Left lung (tissue), 14 donors: Measurements from ENCODE around the gene POMZP3. TPM values are rescaled to one million over a fixed set of nuclear protein-coding genes. Genes with fewer than 3 reads are reported as not detected.
"Not testable (repeated sequence)": the region's sequence is repeated elsewhere in the genome, so short reads cannot be mapped to it uniquely, and the experiment has no call there.

Experiments
- ATAC-seq: fragments of 200-7000 bp; cut with Tn5 transposase; one replicate; pipeline ENCODE4 v1.9.1; 2020; ENCODE audit warnings: moderate library complexity
- DNase-seq, 4 donors: peaks; one replicate each; pipeline ENCODE4 v3.0.0-alpha.2; 2013 to 2020
- H3K27ac ChIP-seq, 2 donors: fragments of 200-600 bp; sonication (generic) in 1 of 2; one replicate each; pipeline versions ENCODE4 v1.5.0 to v1.8.0; 2020 to 2021
- H3K27me3 ChIP-seq, 2 donors: fragments of 200-600 bp; sonication (generic) in 1 of 2; one replicate each; pipeline versions ENCODE4 v1.5.0 to v1.8.0; 2020 to 2021
- H3K36me3 ChIP-seq, 2 donors: fragments of 200-600 bp; sonication (generic) in 1 of 2; one replicate each; pipeline versions ENCODE4 v1.5.0 to v1.8.0; 2020 to 2021
- H3K4me1 ChIP-seq, 2 donors: fragments of 200-600 bp; one replicate each; pipeline ENCODE4 v1.8.0; 2021
- H3K4me3 ChIP-seq, 2 donors: fragments of 200-600 bp; sonication (generic) in 1 of 2; one replicate each; pipeline versions ENCODE4 v1.5.0 to v1.8.0; 2020 to 2021; ENCODE audit warnings: mild to moderate bottlenecking in 1 of 2
- H3K9me3 ChIP-seq, 2 donors: fragments of 200-600 bp; sonication (generic) in 1 of 2; one replicate each; pipeline versions ENCODE4 v1.5.0 to v1.8.0; 2020 to 2021
- intact Hi-C, 2 donors: fragments of 100-400 bp; cut with DNase I; formaldehyde crosslinking; loops; one replicate each; pipeline versions ENCODE4 v1.11.2 to v1.14.2; 2022
- long read RNA-seq, 12 donors: library from polyadenylated mRNA in 2 of 12; unstranded in 2 of 12; transcript quantifications; one replicate each; pipeline ENCODE4 v2.0.0 and lab custom pipeline, GENCODE V29; 2019 to 2026
- polyA plus RNA-seq, 6 donors: library from polyadenylated mRNA; unstranded; fragments of 120-200 nt; gene quantifications; one replicate each; pipeline ENCODE4 v1.2.1, GENCODE V29; 2013; ENCODE audit not compliant: insufficient read length in 6 of 6
- total RNA-seq, 2 donors: library from RNA; stranded (reverse); fragmentation: NEBNext Ultra II Directional; extraction: Animal tissue kit (Norgen Biotek cat#: 25700); gene quantifications; one replicate each; pipeline ENCODE4 v1.2.1, GENCODE V29; 2021
- TF ChIP-seq, protein P1 (sequence below), 2 donors: fragments of 200-600 bp; sonication (generic) in 1 of 2; IDR thresholded peaks; one replicate each; pipeline versions ENCODE4 v1.5.0 to v1.8.0; 2021; ENCODE audit warnings: antibody characterized with exemption in 2 of 2
- donor health status: DM: no; HTN: yes; CAD: no.
- donor health status: DM: no; HTN: no; CAD: no.

POMZP3 gene
- total RNA-seq (10 to 100 TPM; 17.5 to 20.9 TPM), polyA plus RNA-seq (10 to 100 TPM; 13.3 to 26.1 (median 19.5) TPM)
- long read RNA-seq, donor 1, partial matches to known transcripts: 5 of 7 reads
- long read RNA-seq, donor 1, other reads (novel, unspliced or antisense): 0 of 7 reads
- long read RNA-seq, donor 2, transcript POMZP3-202 (7 exons, 1,490 nt): major isoform, 8 of 16 reads
- long read RNA-seq, donor 2, partial matches to known transcripts: 6 of 16 reads
- long read RNA-seq, donor 2, other reads (novel, unspliced or antisense): 0 of 16 reads
- long read RNA-seq, donor 3, transcript POMZP3-202 (7 exons, 1,490 nt): major isoform, 7 of 12 reads
- long read RNA-seq, donor 3, partial matches to known transcripts: 5 of 12 reads
- long read RNA-seq, donor 3, other reads (novel, unspliced or antisense): 0 of 12 reads
- long read RNA-seq, donor 4, partial matches to known transcripts: 4 of 7 reads
- long read RNA-seq, donor 4, other reads (novel, unspliced or antisense): 2 of 7 reads
- long read RNA-seq, donor 5, transcript POMZP3-202 (7 exons, 1,490 nt): major isoform, 5 of 10 reads
- long read RNA-seq, donor 5, partial matches to known transcripts: 5 of 10 reads
- long read RNA-seq, donor 5, other reads (novel, unspliced or antisense): 0 of 10 reads
- long read RNA-seq, donor 6, partial matches to known transcripts: 0 of 2 reads
- long read RNA-seq, donor 6, other reads (novel, unspliced or antisense): 0 of 2 reads
- long read RNA-seq, donor 7, partial matches to known transcripts: 0 of 2 reads
- long read RNA-seq, donor 7, other reads (novel, unspliced or antisense): 0 of 2 reads
- long read RNA-seq, donor 8, transcript POMZP3-202 (7 exons, 1,490 nt): major isoform, 9 of 10 reads
- long read RNA-seq, donor 8, partial matches to known transcripts: 0 of 10 reads
- long read RNA-seq, donor 8, other reads (novel, unspliced or antisense): 0 of 10 reads
- long read RNA-seq, donor 9: 0 reads
- long read RNA-seq, donor 10, partial matches to known transcripts: 3 of 4 reads
- long read RNA-seq, donor 10, other reads (novel, unspliced or antisense): 0 of 4 reads
- long read RNA-seq, donor 11, transcript POMZP3-202 (7 exons, 1,490 nt): major isoform, 7 of 29 reads
- long read RNA-seq, donor 11, partial matches to known transcripts: 22 of 29 reads
- long read RNA-seq, donor 11, other reads (novel, unspliced or antisense): 0 of 29 reads
- long read RNA-seq, donor 12, partial matches to known transcripts: 0 of 1 reads
- long read RNA-seq, donor 12, other reads (novel, unspliced or antisense): 0 of 1 reads

DNA sequence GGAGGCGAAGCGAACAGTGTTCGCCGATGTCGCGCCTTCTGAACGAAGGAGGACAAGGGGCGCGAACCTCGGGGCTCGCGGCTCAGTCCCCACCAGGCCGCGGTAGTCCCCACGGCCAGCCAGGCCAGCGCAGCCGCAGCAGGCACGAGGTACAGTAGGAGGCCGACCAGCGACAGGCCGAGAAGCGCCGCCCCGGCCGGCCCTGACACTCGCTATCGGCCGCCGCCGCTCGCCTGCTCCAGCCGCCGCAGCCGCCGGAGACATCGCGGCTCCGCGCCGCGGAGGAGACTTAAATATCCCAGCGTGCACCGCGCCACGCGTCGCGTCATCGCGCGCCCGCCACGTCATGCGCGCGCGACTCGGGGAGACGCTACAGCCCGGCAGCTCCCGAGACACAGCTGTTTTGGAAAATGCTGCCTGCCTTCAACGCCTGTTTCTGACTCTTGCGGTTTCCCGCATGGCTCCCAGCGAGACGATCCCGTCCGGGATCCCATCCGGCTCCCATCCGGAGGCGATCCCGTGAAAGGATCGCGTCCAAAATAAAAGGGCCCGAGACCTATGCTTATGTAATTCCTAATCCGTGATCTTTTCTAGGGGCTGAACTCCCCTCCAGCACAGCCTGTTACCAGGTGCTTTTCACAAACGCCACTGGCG lies at the start of gene POMZP3:
Gene POMZP3 (minus strand): TSS at position 291 of the 654 bp plus-strand sequence. CDS start 1,215 bp downstream, outside the sequence.
- H3K4me3 ChIP-seq: peak within 1 kb of the TSS; percentile 44 to 52
- peak within 1 kb of the TSS; percentile 78 to 83 for H3K27ac ChIP-seq
- ATAC-seq (peak; percentile 98), DNase-seq (peak in 3 of 4 donors; percentile 33 to 73 (median 38))
- H3K9me3 ChIP-seq, H3K36me3 ChIP-seq, H3K4me1 ChIP-seq, intact Hi-C loops, H3K27me3 ChIP-seq: not testable (repeated sequence)

DNA sequence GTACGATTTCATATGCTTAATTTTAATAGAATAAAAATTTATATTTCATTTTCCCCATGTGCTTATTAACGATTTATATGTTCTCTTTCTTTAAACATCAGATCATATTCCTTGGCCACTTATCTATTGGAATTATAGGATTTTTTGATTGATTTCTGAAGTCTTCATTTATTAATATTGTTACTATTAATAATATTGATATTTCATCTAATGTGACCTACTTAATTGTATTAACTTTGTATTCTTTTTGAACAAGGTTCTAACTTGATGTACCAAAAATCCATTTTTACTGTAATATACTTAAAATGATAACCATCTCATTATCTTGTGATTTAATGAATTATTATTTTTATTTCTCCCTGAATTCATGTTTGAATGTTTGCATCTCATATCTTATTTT lies 48.7 kb upstream of the POMZP3 start:
- H3K27ac ChIP-seq, intact Hi-C loops, H3K4me3 ChIP-seq, H3K9me3 ChIP-seq, H3K4me1 ChIP-seq, DNase-seq, ATAC-seq, H3K36me3 ChIP-seq, H3K27me3 ChIP-seq: not testable (repeated sequence)

DNA sequence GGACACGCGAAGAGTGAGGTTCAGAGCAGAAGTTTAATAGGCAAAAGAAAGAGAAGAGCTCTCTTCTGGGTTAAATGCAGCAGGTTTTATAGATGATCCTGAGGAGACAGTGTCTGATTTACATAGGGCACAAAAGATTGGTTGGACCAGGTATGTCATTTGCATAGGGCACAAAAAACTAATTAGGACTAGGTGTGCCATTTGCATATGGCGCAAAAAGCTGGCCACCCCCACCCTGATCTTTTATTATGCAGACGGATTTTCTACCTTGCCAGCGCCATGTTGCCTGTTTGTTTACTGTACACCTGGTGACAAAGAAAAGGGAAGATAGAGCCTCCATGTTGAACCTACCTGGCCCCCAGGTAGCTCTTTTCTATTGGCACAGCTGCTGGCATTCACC lies 46.3 kb upstream of the POMZP3 start:
- ATAC-seq, intact Hi-C loops, H3K27ac ChIP-seq, H3K27me3 ChIP-seq, H3K4me1 ChIP-seq, H3K4me3 ChIP-seq, H3K9me3 ChIP-seq, DNase-seq, H3K36me3 ChIP-seq: not testable (repeated sequence)

DNA sequence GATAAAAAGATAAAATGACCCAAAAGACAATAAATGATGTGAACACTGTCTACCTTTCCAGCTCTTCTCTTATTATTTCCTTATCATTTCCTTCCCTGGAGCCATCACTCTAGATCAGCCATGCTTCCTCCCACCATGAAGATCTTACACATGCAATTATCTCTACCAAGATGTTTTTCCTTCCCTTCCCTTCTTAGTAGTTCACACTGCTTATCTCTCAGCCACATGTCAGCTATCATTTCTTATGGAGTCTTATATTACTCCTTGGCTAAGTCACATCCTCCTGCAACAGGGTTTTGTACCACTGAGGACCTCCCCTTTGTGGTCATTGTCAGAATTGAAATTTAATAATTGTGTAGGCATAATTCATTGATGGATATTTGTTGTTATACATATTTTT lies 32.1 kb upstream of the POMZP3 start:
- intact Hi-C loops, DNase-seq, ATAC-seq: not testable (repeated sequence)

DNA sequence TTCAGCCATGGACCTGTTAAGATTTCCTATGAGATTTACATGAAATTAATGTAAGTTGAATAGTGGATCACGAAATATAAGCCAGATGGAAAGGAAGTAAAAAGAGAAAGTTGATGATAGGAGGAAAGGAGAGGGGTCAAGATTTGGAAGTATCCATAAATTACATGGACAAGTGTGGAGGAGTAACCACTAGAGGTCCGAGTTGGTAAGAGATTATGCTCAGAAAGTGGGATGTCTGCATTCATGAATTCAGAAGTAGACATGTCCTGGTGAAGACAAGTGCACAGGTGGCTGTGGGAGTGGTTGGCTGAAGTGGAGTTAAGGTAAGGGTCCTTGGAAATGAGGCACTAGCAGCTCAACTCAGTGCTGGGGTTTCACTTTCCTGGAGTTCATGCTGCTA lies 29.3 kb upstream of the POMZP3 start:
- H3K4me1 ChIP-seq, intact Hi-C loops, H3K27ac ChIP-seq, H3K4me3 ChIP-seq, H3K27me3 ChIP-seq, H3K36me3 ChIP-seq, DNase-seq, H3K9me3 ChIP-seq: not testable (repeated sequence)
- ATAC-seq: peak; percentile 35

More for the DNA sequence above, 32.1 kb upstream of the POMZP3 start:
- not testable (repeated sequence) for H3K4me3 ChIP-seq, H3K27ac ChIP-seq, H3K9me3 ChIP-seq, H3K27me3 ChIP-seq, H3K36me3 ChIP-seq, H3K4me1 ChIP-seq

DNA sequence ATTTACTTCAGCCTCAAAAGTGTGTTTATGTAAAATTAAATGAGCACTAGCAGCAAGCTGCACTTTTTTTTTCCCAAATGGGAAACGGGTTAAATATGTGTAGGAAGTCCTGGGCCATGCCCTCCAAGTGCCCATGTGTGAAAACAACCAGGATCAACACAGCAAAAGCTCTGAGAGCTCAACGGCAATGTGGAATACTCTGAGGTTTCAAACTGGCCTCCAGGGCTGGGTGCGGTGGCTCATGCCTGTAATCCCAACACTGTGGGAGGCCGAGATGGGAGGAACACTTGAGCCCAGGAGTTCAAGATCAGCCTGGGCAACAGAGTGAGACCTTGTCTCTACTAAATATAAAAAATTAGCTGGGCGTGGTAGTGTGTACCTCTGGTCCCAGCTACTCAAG lies 15.5 kb upstream of the POMZP3 start:
- H3K4me1 ChIP-seq, DNase-seq, intact Hi-C loops, H3K36me3 ChIP-seq, H3K27ac ChIP-seq, ATAC-seq, H3K9me3 ChIP-seq, H3K27me3 ChIP-seq, H3K4me3 ChIP-seq: not testable (repeated sequence)

DNA sequence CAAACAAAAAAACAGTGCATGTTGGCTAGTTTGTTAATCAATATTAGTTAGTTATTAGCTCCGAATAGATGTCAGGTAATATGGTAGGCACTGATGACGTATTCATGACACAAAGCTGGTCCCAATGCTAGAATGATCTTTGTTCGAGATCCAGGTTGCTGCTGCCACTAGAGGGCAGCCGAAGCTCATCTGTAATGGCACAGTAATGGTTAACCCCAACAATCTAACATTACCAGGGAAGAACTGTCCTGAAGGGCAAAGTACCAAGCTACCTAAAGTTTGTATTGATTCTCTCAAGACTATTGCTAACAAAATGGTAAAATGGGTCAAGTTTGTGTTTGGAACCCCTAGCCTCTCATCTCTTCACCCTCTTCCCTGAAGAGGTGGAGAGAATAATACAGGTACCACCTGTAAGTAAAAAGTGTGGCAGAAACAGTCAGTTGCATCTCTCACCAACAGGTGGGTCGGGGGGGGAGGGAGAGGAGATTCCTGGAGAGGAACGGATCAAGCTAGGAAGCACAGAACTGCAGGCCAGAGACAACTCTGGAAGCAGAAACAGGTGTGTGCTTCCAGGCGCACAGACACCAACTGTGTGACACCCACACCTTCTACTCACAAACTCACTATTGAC lies 10.1 kb upstream of the POMZP3 start:
- DNase-seq, H3K36me3 ChIP-seq, intact Hi-C loops, H3K4me3 ChIP-seq, H3K27me3 ChIP-seq, H3K9me3 ChIP-seq, H3K4me1 ChIP-seq, H3K27ac ChIP-seq: not testable (repeated sequence)
- ATAC-seq: peak; percentile 92
- TF ChIP-seq, protein P1, sequence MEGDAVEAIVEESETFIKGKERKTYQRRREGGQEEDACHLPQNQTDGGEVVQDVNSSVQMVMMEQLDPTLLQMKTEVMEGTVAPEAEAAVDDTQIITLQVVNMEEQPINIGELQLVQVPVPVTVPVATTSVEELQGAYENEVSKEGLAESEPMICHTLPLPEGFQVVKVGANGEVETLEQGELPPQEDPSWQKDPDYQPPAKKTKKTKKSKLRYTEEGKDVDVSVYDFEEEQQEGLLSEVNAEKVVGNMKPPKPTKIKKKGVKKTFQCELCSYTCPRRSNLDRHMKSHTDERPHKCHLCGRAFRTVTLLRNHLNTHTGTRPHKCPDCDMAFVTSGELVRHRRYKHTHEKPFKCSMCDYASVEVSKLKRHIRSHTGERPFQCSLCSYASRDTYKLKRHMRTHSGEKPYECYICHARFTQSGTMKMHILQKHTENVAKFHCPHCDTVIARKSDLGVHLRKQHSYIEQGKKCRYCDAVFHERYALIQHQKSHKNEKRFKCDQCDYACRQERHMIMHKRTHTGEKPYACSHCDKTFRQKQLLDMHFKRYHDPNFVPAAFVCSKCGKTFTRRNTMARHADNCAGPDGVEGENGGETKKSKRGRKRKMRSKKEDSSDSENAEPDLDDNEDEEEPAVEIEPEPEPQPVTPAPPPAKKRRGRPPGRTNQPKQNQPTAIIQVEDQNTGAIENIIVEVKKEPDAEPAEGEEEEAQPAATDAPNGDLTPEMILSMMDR (IDR thresholded peaks at IDR 0.05): peak; percentile 29 to 31

DNA sequence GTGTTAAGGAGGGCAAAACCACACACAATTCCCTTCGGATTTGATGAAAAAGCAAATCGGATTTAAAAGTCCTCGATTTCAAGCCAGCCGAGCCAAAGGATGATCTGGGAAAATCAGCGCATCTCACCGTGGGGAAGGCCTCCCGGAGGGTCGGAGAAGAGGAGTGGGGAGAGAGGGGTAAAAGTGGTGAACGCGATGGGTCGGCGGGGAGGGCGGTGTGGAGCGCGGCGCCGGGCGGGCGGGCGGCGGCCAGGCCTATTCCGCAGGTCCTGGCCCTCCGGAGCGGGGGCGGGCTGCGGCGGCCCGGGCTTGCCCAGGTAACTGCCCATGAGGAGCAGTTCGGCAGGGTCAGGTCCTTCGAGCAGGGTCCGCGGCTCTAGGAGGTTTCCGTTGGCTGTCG lies 498 bp downstream of the POMZP3 start:
- intact Hi-C loops, H3K4me1 ChIP-seq, H3K9me3 ChIP-seq, H3K27me3 ChIP-seq, H3K36me3 ChIP-seq: not testable (repeated sequence)
- DNase-seq: peak in 2 of 4 donors; percentile 6 to 76
- Histone ChIP-seq H3K27ac (peak overlapping the region; percentile 78 to 83), H3K4me3 (peak overlapping the region; percentile 44 to 52)
- ATAC-seq: peak; percentile 75

DNA sequence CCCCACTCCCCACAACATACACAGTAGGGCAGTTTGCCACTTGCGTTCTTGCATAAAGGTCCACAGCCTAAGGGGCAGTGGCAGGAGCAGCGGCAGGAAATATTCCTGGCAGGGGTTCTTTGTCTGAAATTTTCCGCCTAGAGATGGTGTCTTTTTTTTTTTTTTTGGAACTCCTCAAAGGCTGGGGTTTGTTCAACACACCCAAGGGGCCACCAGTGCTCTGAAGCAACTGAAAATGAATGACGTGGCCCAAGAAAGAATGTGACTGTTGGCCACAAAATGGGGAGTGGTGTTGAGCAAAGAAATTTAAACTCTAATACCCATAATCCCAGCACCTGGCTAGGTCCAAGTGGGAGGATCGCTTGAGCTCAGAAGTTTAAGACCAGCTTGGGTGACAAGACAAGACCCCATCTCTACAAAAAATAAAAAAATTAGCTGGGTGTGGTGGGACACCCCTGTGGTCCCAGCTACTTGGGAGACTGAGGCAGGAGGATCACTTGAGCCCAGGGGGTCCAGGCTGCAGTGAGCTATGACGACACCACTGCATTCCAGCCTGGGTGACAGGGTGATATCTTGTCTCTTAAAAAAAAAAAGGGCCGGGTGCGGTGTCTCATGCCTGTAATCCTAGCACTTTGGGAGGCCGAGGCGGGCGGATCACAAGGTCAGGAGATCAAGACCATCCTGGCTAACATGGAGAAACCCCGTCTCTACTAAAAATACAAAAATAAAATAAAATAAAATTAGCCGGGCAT lies 7.5 kb downstream of the POMZP3 start:
- H3K27me3 ChIP-seq, DNase-seq, H3K9me3 ChIP-seq, intact Hi-C loops, H3K4me3 ChIP-seq, H3K4me1 ChIP-seq, H3K27ac ChIP-seq: not testable (repeated sequence)
- H3K36me3 ChIP-seq: peaks cover 0 to 18% of the 10 kb centered on the region in 2 donors
- ATAC-seq: peak; percentile 29

DNA sequence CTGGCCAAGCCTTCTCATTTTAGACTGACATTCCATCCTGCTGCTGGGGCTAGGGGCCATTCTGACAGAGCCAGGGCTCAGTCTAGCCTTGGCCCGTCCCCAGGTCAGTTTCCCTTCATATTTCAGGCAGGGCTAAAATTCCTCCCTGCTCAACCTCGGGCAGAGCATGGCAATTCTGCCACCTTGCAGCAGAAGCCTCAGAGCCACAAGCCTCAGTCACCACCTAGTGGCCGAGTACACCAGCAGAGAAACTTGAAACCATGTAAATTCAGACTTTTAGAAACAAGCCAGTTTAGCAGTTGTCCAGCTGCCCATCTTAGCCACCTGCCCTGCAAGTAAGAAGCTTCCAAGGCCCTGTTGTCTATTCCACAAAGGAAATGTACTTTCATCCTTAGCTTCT lies 13.3 kb downstream of the POMZP3 start:
- H3K4me1 ChIP-seq, H3K27ac ChIP-seq, intact Hi-C loops, H3K9me3 ChIP-seq, H3K4me3 ChIP-seq, H3K27me3 ChIP-seq: not testable (repeated sequence)
- ATAC-seq (peak; percentile 72), DNase-seq (peak in 1 of 4 donors; percentile 40)
- peaks cover 0 to 10% of the 10 kb centered on the region in 2 donors for H3K36me3 ChIP-seq
